NCI-H2227 treated with DMSO at 0.1 percent for 48 hours (cell line): Measurements from ENCODE around the gene UBE2G1.

Source experiments
- DNase-seq: peaks from one replicate; lab custom pipeline; 2025; lab: John Stamatoyannopoulos, UW

The UBE2G1 gene

DNA sequence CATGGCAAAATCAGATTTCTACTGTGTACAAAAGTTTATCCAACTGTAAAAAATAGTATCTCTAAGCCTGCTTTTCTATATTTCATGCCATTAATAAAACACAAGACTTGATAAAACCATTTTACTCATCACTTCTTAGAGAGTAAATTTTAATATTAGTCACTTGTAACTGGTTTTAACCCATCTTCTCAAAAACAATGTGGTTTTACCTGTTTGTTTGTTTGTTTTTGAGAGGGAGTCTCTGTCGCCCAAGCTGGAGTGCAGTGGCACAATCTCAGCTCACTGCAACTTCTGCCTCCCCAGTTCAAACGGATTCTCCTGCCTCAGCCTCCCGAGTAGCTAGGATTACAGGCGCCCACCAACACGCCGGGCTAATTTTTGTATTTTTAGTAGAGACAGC lies 32.1 kb downstream of the UBE2G1 start:
- DNase-seq = no peak

DNA sequence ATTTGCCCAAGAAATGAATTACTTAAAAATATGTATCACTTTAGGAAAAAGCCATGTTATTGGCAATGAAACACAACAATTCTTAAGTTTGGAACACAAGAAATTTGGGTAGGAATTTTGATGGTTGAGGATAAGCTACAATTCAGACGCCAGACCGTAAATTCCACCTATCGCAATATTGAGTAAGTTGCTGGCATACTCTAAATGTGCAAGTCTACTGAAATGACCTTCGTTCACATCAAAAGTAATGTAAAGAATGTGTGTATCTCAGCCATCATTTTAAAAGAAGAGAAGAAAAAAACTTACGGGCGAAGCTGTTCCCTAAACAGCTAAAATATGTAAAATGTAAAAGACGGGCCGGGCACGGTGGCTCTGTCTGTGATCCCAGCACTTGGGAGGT lies 33.4 kb downstream of the UBE2G1 start:
- no peak for DNase-seq

DNA sequence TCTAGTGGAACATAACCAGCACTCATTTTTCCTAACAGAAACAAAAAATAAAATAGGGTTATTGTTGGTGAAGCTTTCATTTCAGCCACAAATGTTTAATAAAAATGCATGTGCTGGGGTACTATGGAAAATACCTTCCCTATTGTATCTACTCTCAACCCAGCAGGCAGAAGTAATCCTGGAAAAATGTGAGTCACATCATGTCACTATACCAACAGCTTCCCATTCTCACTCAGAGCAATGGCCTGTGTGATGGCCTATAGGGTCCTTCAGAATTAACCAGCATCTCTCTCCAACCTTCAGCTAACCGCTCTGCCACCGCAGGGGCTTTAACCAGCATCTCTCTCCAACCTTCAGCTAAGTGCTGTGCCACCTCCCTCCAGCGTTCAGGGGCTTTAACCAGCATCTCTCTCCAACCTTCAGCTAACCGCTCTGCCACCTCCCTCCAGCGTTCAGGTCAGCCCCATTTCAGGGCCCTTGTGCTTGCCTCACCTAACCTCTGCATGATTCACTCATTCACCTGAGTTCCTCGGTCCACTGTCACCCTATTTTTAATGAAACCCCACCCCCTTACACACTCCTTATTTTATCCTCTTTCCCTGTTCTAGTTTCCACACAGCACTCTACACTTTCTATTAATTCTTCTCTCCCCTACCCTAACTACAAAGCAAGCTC lies 34.0 kb downstream of the UBE2G1 start:
- no peak for DNase-seq

DNA sequence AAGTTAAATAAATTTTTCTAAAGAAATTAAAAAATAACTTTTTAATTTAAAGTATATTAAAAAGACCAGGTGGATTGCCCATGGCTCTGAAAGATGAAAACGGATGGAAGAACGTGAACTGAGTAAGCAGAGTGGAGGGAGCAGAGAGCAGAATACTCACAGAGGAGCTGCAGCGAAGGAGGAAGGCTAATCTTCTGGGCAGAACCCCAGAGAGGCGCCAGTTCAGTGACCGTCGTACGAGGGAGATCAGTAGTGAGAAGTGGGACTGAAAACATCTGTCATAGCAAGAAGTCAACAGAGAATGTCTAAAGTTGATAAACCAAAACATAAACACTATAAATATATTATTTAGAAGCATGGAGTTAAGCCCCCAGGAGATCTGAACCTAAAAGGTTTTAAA lies 34.9 kb downstream of the UBE2G1 start:
- no peak for DNase-seq

DNA sequence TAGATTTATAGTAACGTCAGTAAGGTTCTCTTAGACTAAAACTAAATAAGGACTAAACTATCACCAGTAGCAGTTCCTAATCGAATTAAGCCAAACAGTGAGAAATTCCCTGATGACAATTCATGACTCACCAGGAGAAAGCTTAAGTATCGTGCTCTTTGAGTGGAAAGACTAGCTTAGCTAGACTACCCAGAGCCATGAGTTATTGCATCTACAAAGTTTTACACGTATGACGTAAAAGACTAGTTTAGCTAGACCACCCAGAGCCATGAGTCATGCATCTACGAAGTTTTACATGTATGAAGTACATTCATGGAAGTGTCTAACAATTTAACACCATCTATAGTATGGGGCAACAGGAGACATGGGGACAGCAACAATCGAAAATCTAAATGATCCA lies 36.6 kb downstream of the UBE2G1 start:
- DNase-seq = no peak

DNA sequence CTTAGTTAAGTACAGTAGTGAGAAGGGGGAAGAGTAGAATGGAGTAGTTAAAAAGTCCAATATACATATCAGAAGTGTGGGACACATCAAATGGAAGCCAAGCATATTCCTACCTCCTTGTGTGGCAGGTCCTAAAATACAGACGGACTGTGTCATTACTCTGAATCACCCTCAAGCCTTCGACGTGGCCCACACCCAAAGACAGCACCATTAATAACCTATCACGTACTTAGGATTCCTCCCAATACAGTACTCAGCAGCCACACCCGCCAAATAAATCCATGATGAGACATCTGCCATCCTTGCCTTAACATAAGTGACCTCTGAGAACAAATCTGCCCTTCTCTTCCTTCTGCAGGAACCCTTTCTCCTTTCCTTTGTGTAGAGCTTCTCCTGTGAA lies 38.9 kb downstream of the UBE2G1 start:
- DNase-seq = no peak

DNA sequence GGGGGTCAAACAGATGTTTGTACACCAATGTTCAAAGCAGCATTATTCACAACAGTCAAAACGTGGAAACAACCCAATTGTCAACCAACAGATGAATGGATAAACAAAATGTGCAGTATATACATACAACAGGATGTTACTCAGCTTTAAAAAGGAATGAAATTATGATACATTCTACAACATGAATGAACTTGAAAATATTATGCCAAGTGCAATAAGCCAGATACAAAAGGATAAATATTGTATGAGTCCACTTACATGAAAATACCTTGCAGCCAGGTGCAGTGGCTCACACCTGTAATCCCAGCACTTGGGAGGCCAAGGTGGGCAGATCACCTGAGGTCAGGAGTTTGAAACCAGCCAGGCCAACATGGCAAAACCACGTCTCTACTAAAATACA lies 39.9 kb downstream of the UBE2G1 start:
- DNase-seq = no peak

DNA sequence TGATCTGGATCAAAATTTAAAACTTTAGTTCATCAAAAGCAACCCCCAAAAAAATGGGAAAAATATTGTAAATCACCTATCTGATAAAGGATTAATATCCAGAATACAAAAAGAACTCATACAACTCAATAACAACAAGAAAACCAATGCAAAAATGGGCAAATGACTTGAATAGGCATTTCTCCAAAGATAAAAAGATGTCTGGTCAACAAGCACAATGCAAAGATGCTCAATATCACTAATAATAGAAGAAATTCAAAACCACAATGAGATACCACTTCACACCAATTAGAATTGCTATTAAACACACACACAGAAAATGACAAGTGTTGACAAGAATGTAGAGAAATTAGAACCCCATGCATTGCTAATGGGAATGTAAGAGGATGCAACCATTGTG lies 40.4 kb downstream of the UBE2G1 start:
- no peak for DNase-seq

DNA sequence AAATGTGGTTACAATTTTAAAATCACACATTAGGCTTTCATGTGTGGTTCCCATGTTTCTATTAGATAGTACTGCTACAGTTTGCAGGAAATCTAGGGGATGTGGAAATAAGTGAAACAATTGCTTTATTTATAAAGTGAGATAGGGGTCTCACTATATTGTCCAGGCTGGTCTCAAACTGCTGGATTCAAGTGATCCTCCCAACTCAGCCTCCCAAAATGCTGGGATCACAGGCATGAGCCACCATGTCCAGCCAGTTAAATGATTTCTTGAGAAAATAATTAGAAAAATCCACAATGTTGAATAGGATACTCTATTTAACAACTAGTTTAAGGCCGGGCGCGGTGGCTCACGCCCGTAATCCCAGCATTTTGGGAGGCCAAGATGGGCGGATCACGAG lies 42.0 kb downstream of the UBE2G1 start:
- no peak for DNase-seq

DNA sequence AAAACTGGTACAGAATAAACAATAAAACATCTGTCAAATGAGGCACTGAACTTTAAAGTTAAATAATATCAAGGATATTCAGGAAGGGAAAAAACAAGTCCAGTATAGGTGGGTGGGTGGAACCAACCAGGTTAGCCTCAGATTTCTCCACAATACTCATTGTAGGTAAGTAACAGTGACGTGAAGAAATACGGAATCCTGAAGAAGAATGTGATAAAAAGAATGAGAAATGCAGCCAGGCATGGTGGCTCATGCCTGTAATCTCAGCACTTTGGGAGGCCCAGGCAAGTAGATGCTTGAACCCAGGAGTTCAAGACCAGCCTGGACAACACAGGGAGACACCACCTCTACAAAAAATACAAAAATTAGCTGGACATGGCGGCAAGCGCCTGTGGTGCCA lies 47.3 kb downstream of the UBE2G1 start:
- DNase-seq = no peak

DNA sequence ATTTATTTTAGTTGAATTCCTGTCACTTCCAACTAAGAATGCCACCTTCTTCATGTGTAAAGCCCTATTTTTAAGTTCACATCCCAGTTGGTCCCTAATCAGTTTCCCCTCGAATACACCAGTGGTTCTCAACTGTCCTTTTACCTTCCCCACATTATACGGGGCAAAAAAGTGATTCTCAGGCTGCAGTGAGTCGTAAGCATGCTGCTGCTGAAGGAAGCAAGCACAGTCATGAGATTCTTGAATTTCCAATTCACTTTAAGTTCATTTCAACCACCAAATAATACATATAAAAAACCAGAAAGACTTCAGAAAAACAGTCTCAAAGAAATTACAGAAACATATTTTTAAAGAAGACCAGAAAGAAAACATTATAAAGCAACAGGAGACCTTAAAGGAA lies 47.9 kb downstream of the UBE2G1 start:
- DNase-seq = no peak

DNA sequence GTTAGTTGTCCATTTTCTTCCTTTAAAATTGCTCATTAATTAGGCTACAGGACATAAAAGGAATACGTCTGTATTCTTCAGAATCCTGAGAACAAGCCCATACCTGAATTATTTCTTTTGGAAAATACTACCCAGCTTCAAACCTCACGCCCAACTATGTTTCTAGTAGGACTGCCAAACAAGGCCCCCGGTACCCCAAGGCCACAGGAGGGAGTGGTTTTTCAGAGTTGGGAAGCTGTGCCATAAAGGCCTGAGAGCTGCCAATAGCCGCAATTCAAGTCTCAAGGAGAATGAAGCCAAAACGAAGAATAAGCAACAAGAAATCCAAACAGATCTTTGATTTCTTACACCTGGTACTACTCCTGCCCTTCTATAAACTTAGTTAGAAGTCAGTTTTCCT lies 48.3 kb downstream of the UBE2G1 start:
- DNase-seq = no peak

DNA sequence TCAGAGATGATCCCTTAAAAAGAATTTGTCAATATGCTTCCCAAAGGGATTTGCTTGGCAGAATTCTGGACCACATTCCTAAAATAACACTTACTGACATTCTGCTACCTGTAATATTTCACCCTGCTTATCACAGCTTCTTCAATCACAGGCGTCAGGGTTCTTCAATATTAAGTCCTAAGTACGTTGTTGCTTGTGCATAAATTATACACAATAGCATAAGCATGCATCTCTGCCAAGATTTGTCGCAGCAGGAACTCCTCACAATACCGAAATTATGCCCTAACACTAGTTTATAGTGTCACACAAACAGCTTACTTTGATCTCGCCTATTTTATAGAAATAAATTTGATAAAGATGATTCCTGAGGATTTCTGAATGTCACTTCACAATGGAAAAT lies 48.9 kb downstream of the UBE2G1 start:
- no peak for DNase-seq

DNA sequence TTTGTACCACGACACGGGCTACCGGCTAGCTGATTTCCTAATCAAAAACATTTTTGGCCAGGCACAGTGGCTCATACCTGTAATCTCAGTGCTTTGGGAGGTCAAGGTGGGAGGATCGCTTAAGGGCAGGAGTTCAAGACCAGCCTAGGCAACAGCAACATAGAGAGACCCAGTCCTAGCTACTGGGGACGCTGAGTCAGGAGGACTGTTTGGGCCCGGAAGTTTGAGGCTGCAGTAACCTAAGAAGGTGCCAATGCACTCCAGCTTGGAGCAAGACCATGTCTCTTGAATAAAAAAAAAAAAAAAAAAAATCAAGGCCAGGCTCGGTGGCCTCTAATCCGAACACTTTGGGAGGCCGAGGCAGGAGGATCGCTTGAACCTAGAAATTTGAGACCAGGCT lies 49.8 kb downstream of the UBE2G1 start:
- DNase-seq = no peak

DNA sequence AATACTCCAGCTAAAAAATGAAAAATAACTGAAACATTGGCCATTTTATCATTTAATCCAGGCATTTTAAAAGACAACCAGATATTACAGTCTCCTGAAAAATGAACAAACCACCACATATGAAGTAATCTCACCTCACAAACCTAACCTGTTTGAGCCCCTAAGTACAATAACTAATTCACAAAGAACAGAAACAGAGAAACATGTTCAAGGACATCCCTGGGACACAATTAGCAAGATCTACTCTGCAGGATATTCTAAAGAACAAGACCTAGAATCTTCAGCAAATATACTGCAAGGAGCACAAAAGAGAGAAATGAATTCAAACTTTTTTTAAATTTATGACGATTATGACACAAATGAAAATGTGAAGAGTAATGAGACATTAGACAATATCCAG lies 51.9 kb downstream of the UBE2G1 start:
- no peak for DNase-seq

DNA sequence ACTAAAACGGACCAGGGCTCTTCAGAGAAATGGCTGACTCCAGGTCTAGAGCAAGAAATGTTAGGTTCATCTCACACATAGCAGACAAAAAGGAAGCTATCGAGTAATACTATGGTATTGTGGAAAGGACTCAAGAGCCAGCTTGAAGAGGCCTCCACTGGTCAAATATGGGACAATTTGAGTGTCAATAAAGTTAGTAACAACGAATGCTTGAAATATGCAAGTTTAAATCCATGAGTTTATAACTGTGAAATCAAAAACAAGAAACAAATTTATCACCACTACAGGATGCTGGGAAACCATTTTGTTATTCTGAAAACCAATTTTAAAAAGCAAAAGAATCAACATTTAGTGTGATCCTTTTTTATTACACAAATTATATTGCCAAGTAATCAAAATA lies 52.3 kb downstream of the UBE2G1 start:
- DNase-seq = no peak

DNA sequence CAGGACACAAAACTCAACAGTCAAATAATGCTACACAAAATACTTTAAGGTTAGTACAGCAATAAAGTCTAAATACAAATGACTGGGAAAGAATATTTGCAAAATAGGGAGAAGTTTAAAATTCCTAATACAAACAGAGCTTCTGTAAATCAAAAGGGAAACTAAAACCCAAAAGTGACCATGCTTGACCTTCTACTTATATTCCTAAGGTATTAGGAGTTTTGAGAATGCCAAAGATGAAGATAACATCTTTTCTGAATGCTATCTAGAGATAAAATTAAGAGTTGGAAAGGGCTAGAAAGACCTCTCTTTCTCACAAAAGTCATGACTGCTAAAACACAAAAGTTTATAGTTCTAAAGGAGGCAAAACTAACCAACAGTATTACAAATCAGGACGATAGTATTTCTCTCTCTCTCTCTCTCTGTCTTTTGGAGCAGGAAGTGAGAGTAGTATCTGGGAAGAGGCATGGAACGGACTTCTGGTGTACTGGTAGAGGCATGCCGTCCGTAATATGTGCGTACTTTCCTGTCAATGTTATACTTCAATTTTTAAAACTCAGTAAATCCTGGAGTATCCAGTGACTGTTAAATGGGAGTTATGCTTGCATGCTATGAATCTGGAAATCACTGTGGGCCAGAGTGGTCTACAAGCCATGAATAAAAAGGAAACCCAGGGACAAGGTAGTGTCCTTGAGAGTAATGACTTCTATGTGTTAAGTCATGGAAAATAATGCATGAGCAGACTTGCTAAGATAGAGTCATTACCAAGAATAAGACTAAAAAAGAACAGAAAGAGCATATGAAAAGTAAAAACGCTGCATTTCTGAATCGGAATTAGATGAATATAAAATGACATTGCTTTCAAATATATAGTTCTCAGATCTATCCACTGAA lies 53.0 kb downstream of the UBE2G1 start:
- DNase-seq = no peak

DNA sequence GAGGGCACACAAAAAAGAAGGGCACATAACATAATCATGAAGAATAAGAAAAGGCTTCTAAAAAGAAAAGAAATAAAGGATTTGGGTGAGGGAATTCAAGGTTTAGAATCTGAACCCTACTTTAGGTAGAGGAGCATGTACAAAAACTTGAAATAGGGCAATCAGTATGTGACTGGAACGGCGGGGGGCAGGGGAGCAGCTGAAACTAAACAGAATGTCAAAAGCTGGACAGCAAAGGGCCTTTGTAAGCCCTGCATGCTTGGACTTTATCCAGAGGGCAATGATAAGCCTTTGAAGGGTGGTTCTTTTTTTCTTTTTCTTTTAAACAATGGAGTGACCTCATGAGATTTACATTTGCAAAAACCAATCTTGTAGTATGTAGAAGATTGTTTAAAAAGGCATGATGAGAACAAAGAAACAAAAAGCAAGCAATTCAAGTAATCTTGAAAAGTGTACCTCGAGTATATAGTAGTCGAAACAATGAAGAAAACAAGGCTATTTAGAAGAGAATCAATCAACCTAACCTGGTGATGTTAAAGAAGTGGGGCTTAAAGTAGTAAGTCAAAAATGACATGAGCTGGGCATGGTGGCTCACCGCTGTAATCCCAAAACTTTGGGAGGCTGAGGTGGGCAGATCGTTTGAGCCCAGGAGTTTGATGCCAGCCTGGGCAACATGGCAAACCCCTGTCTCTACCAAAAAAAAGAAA lies 56.0 kb downstream of the UBE2G1 start:
- DNase-seq = no peak

DNA sequence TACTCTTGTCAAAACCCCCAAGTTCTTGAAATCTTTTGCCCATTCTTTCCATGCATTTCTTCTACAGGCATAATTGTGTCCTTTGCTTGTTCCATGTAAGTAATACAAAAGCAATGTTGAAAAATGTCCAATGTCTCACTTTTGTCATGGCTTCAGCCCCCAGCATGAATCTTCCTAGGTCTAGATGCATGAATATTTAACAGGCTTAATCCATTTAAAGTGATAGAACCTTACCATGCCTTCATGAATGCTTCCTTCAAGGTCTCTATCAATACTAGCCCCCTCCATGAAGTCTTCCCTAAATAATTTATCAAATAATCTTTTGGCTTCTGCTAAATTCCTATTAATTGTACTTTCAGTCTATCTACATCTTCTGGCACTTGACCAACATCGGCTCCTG lies 56.6 kb downstream of the UBE2G1 start:
- DNase-seq = no peak

DNA sequence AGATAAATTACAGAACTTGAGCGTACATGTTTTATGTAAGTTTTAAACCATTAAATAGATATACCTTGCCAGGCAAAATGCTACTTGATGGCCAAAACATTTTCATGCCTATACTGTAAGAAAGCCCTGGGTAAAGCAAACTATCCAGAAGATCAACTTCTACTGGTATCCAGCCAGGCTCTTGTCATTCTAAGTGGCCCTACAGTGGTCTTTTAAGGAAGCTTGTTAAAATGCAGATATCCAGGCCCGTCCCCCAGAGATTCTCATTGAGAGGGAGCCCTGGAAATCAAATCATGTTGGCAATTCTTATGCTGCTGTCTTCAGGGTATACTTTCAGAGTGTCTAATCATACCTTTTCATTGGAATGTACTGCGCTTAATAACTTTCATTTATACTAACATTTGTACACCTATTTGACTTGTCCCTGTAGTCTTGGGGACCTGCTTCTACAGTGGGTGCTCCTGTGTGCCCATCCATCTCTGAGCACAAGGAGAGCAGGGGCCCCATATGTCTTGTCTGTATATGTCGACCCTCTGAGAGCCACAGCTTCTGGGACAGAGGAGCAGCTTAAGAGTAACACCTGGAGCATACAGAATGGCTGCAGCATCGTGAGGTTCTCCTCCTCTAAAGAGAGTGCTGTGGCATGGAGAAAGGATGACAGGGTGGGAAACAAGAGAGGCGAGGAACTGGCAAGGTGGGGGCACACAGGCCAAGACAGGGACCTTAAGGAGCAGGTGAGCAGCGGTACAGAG lies 59.1 kb downstream of the UBE2G1 start:
- no peak for DNase-seq

DNA sequence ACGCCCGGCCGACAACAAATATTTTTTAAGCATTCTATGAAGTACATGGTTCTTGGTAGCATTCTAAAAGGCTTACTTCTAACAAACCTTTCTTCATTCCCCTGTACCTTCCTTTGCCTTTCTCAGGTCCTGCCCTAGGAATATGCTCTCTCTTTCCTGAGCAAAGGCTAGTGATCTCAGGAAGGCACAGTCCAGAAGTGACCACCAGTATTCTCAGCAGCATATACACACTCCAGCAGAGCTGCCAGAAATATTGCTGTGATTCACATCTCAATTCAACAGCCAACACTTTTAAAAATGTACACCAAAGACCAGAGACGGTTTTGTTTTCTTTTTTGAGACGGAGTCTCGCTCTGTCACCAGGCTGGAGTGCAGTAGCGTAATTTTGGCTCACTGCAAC lies 61.3 kb downstream of the UBE2G1 start:
- DNase-seq = no peak

DNA sequence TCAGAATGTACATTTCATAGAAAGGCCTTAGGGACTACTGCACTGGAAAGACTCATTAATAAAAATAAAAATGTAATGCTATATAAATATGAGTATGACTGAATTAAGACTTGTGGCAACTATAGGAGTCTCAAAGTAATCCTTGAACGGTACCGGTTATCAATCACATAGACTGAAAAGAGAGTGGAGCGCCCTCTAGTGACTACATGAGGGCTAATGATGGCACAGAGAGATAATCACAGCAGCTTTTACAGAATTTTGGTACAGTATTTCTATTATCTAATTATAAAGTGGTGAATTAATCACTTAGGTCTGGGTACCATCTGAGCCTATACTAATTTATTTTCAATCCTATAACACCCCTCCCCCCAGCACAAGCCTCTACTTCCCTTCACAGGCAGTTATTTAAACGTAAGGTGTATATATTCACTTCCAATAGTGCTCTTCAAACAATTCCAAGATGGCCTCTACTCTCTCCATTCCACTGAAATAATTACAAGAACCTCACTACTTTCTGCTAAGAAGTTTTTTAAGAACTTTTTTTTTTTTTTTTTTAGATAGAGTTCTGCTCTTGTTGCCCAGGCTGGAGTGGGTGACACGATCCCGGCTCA lies 62.0 kb downstream of the UBE2G1 start:
- peak; percentile 10 for DNase-seq
